T-cell (primary cell): ENCODE measurements around the gene SHLD2. TPM values are rescaled to one million over a fixed set of nuclear protein-coding genes. Genes with fewer than 3 reads are reported as not detected.
"Not testable (repeated sequence)": the region's sequence is repeated elsewhere in the genome, so short reads cannot be mapped to it uniquely, and the experiment has no call there.

Experiments
- ATAC-seq, 4 experiments: fragments of 200-7000 bp in 3 of 4; fragments of 150-1000 bp in 1 of 4; cut with Tn5 transposase; replicated peaks in 1 of 4; 1 replicate in 3 of 4; 2 replicates in 1 of 4; pipeline ENCODE4 v1.10.0; 2021; ENCODE audit warnings: moderate library complexity in 3 of 4, mild to moderate bottlenecking in 2 of 4, moderate number of reproducible peaks in 1 of 4
- CTCF ChIA-PET, 2 donors: fragments of 300-600 bp; sonication (Branson Sonifier 250); formaldehyde crosslinking; loops; one replicate each; lab custom pipeline; 2022; ENCODE audit warnings: antibody characterized with exemption in 2 of 2; lab: Charles Lee
- POLR2A ChIA-PET, 2 donors: fragments of 300-600 bp; sonication (Branson Sonifier 250); formaldehyde crosslinking; loops; one replicate each; lab custom pipeline; 2022; ENCODE audit warnings: antibody characterized with exemption in 2 of 2; lab: Charles Lee
- DNase-seq, 35 experiments: peaks; one replicate each; pipeline versions ENCODE4 v3.0.0 to v3.0.0-alpha.2; 2013 to 2023
- H3K27ac ChIP-seq: one replicate; pipeline ENCODE4 v1.5.1; 2013; ENCODE audit warnings: low read length
- H3K27me3 ChIP-seq, 2 experiments: replicated peaks in 1 of 2; 1 replicate in 1 of 2; 2 replicates in 1 of 2; pipeline versions ENCODE4 v1.6.1 to v1.7.0; 2013; ENCODE audit warnings: low read length in 1 of 2, mixed read lengths in 1 of 2; ENCODE audit not compliant: control insufficient read depth in 2 of 2, insufficient read depth in 2 of 2; ENCODE audit errors: extremely low read depth in 1 of 2
- H3K36me3 ChIP-seq, 2 donors: 1 replicate in 1 of 2; 2 replicates in 1 of 2; pipeline versions ENCODE4 v1.6.1 to v1.7.0; 2013; ENCODE audit warnings: low read length in 1 of 2; ENCODE audit not compliant: control insufficient read depth in 2 of 2, insufficient read depth in 1 of 2; ENCODE audit errors: extremely low read depth in 1 of 2
- H3K4me1 ChIP-seq, 2 experiments: 1 replicate in 1 of 2; 2 replicates in 1 of 2; pipeline versions ENCODE4 v1.6.1 to v1.7.0; 2013; ENCODE audit warnings: low read length in 2 of 2, mixed read lengths in 1 of 2; ENCODE audit not compliant: insufficient read depth in 2 of 2, control insufficient read depth in 1 of 2; ENCODE audit errors: extremely low read depth in 1 of 2
- H3K4me3 ChIP-seq, 2 donors: 1 replicate in 1 of 2; 2 replicates in 1 of 2; pipeline versions ENCODE4 v1.5.1 to v1.7.0; 2013; ENCODE audit warnings: mild to moderate bottlenecking in 2 of 2, low read length in 1 of 2, moderate library complexity in 1 of 2; ENCODE audit not compliant: control insufficient read depth in 1 of 2; ENCODE audit errors: extremely low read depth in 1 of 2
- H3K9me3 ChIP-seq: 2 replicates; pipeline ENCODE4 v1.7.0; 2013
- H3K27ac Mint-ChIP-seq, 2 donors: one replicate each; pipeline ENCODE4 v1.8.0; 2020 to 2021; ENCODE audit warnings: mild to moderate bottlenecking in 2 of 2, mixed read lengths in 2 of 2
- H3K27me3 Mint-ChIP-seq, 2 donors: one replicate each; pipeline ENCODE4 v1.8.0; 2021 to 2022; ENCODE audit warnings: mixed read lengths in 2 of 2
- H3K36me3 Mint-ChIP-seq: one replicate; pipeline ENCODE4 v1.8.0; 2021; ENCODE audit warnings: mixed read lengths
- H3K4me1 Mint-ChIP-seq, 3 donors: one replicate each; pipeline ENCODE4 v1.8.0; 2020 to 2022; ENCODE audit warnings: mixed read lengths in 3 of 3, mild to moderate bottlenecking in 1 of 3
- H3K4me3 Mint-ChIP-seq, 3 donors: one replicate each; pipeline ENCODE4 v1.8.0; 2020 to 2022; ENCODE audit warnings: mild to moderate bottlenecking in 3 of 3, mixed read lengths in 3 of 3, moderate library complexity in 3 of 3
- H3K9me3 Mint-ChIP-seq, 3 donors: one replicate each; pipeline ENCODE4 v1.8.0; 2020 to 2022; ENCODE audit warnings: mixed read lengths in 3 of 3
- WGBS: methylation state at CpG from one replicate; pipeline ENCODE4 v1.1.5; 2013; ENCODE audit warnings: missing lambda C conversion rate; ENCODE audit not compliant: insufficient coverage; 5-methylcytosine and 5-hydroxymethylcytosine counted together
- total RNA-seq, 35 experiments: library from RNA in 6 of 35; stranded (reverse) in 6 of 35; fragments of 120-200 nt in 1 of 35; gene quantifications; one replicate each; pipeline versions ENCODE4 v1.2.1 to v1.2.4 and lab custom pipeline; 2013 to 2026

SHLD2 gene
- total RNA-seq, 5 donors from 2014 or later (not counting 1 experiment from before 2014, with no cell fraction given), result 20.9 to 29.3 (median 22.1) TPM

DNA sequence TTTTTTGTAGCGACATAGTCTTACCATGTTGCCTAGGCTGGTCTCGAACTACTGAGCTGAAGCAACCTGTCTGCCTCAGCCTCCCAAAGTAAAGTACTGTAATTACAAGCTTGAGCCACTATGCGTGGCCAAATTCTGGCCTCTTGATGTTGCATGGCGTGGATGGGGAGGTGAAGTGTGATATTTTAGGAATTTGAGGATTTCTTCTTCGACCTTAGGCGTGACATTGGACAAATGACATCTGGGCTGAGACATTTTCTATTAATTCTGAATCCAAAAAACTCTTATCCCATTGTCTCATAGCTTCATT, 48.1 kb downstream of the SHLD2 start:
- H3K4me3 ChIP-seq, H3K27me3 Mint-ChIP-seq, H3K4me3 Mint-ChIP-seq, H3K27me3 ChIP-seq, ATAC-seq, DNase-seq, POLR2A ChIA-PET, H3K36me3 Mint-ChIP-seq, H3K27ac Mint-ChIP-seq, H3K36me3 ChIP-seq, H3K27ac ChIP-seq, H3K9me3 Mint-ChIP-seq, CTCF ChIA-PET, H3K4me1 Mint-ChIP-seq, H3K4me1 ChIP-seq, H3K9me3 ChIP-seq: not testable (repeated sequence)
- 100% methylated on average over 1 of the region's 6 CpGs for WGBS

DNA sequence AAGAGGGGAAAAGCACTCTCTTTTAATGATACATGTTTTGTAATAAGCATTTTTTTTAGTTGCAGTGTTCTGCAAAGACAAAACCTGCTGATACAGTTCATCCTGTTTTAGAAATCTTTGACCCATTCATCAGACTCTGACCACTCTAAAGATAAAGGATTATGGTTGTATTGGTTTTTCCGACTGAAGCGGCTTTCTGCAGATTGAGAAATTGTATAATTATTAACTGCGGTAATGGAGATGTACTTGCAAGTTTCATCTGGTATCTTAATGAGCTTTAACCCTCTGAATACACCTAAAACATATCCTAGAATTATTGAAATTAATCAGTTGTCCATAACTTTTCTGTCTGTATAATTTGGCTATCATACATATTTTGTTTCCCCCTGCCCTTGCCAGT, 50.6 kb downstream of the SHLD2 start:
- H3K4me1 ChIP-seq, ATAC-seq, H3K4me3 ChIP-seq, H3K27me3 Mint-ChIP-seq, H3K4me1 Mint-ChIP-seq, H3K27ac Mint-ChIP-seq, H3K9me3 ChIP-seq, H3K4me3 Mint-ChIP-seq, POLR2A ChIA-PET, H3K9me3 Mint-ChIP-seq, H3K36me3 ChIP-seq, H3K27me3 ChIP-seq, CTCF ChIA-PET, DNase-seq, H3K27ac ChIP-seq, H3K36me3 Mint-ChIP-seq: not testable (repeated sequence)
- WGBS, result no CpG with 5 or more reads among the region's 3 CpGs

DNA sequence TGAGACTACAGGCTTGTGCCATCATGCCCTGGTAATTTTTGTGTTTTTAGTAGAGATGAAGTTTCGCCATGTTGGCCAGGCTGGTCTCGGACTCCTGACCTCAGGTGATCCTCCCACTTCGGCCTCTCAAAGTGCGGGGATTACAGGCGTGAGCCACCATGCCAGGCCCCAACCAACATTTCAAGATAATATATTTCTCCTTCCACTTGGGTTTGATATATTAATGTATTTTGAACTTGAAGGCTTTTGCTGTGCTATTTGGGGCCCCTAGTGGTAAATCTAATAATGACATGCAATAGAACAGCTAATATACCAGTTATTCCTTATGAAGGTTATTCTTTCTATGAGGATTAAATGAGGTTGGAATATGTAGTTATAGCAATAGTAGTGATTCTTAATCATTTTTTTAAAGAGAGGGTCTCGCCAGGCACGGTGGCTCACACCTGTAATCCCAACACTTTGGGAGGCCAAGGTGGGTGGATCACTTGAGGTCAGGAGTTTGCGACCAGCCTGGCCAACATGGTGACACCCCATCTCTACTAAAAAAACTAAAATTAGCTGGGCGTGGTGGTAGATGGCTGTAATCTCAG, 54.1 kb downstream of the SHLD2 start:
- H3K27ac Mint-ChIP-seq, H3K36me3 Mint-ChIP-seq, H3K4me3 Mint-ChIP-seq, H3K27ac ChIP-seq, H3K27me3 Mint-ChIP-seq, H3K9me3 Mint-ChIP-seq, H3K4me3 ChIP-seq, H3K9me3 ChIP-seq, H3K4me1 ChIP-seq, DNase-seq, H3K36me3 ChIP-seq, H3K4me1 Mint-ChIP-seq, CTCF ChIA-PET, H3K27me3 ChIP-seq, POLR2A ChIA-PET: not testable (repeated sequence)
- no CpG with 5 or more reads among the region's 9 CpGs for WGBS
- peak in 3 of 4 experiments; percentile 38 to 52 (median 47) for ATAC-seq

DNA sequence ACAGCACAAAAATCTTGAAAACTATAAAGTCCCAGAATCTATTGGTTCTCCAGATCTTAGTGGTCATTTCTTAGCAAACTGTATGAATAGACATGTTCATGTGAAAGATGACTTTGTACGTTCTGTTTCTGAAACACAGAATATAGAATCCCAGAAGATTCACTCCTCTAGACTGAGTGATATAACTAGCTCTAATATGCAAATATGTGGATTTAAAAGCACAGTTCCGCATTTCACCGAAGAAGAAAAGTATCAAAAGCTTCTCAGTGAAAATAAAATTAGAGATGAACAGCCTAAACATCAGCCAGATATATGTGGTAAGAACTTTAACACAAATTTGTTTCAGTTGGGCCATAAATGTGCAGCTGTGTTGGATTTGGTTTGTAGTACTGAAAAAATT, 56.5 kb downstream of the SHLD2 start:
- H3K9me3 ChIP-seq, H3K4me3 Mint-ChIP-seq, H3K4me1 ChIP-seq, H3K36me3 ChIP-seq, H3K4me3 ChIP-seq, H3K9me3 Mint-ChIP-seq, POLR2A ChIA-PET, DNase-seq, ATAC-seq, H3K27me3 Mint-ChIP-seq, H3K27ac Mint-ChIP-seq, H3K36me3 Mint-ChIP-seq, CTCF ChIA-PET, H3K4me1 Mint-ChIP-seq, H3K27ac ChIP-seq, H3K27me3 ChIP-seq: not testable (repeated sequence)
- WGBS, result no CpG with 5 or more reads among the region's 3 CpGs

DNA sequence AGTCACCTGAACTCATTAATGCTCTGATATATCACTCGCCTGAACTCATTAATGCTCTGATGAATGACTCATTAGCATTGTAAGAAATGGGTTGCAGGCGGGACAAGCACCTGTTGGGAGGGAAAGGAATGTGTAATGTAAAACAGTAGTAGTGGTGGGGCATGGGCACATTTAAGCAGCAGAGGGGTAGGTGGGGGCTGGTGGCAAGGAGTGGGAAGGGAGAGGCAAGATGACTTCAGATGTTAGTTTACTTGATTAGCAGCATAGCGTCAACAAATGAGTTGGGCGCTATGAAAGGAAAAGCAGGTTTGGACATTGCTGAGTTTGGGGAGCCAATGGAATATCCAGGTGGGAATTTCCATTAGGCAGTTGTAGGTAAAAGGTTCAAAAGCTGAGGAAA, 61.8 kb downstream of the SHLD2 start:
- H3K27me3 Mint-ChIP-seq, H3K9me3 ChIP-seq, ATAC-seq, H3K27ac ChIP-seq, H3K27me3 ChIP-seq, H3K4me3 ChIP-seq, H3K4me1 Mint-ChIP-seq, H3K36me3 ChIP-seq, H3K9me3 Mint-ChIP-seq, CTCF ChIA-PET, H3K27ac Mint-ChIP-seq, DNase-seq, POLR2A ChIA-PET, H3K4me3 Mint-ChIP-seq, H3K4me1 ChIP-seq: not testable (repeated sequence)
- H3K36me3 Mint-ChIP-seq, result peaks cover 14% of the 10 kb centered on the region
- 100% methylated on average over 3 of the region's 4 CpGs for WGBS

DNA sequence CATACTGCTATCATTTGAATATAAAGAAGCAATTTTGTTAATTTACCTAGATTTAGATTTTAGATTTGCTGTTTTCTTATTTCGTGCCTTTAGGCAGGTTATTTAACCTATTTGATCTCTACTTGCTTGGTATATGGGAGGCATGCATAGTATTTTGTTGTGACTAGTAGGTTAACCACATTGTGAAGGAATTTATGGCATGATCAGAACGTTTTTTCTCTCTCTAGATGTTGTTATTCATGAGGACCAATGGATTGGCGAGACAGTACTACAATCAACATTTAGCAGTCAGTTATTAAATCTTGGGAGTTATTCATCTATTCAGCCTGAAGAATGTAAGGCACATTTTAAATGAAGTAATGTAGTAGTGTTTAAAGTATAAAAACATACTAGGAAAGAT, 62.8 kb downstream of the SHLD2 start:
- H3K27me3 ChIP-seq, H3K9me3 Mint-ChIP-seq, H3K4me3 Mint-ChIP-seq, ATAC-seq, H3K27ac Mint-ChIP-seq, H3K4me1 ChIP-seq, H3K9me3 ChIP-seq, H3K4me1 Mint-ChIP-seq, DNase-seq, H3K27ac ChIP-seq, CTCF ChIA-PET, POLR2A ChIA-PET, H3K27me3 Mint-ChIP-seq, H3K36me3 ChIP-seq, H3K4me3 ChIP-seq: not testable (repeated sequence)
- peaks cover 14% of the 10 kb centered on the region for H3K36me3 Mint-ChIP-seq
- WGBS, result no CpG with 5 or more reads among the region's 3 CpGs

DNA sequence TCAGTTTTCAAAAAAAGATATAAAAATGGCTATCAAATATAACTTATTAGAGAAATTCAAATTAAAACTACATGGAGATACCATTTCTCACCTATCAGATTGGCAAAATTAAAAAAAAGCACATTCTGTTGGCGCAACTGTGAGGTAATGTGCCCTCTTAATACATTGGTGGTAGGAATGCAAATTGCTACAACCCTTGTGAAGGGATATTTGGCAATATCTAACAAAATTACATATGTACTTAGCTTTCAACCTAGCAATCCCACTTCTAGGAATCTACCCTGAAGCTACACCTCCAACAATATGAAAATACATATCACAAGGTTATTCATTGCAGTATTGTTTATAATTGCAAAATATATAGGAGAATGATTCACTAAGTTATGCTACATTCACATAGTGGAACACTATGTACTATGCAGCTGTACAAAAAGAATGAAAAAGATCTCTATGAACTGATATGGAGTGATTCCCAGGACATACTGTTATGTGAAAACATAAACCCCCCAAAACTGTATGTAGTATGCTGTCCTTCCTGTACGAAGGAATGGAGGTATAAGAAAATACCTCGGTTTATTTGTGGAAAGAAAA, 67.8 kb downstream of the SHLD2 start:
- CTCF ChIA-PET, H3K9me3 ChIP-seq, H3K27me3 Mint-ChIP-seq, H3K4me3 ChIP-seq, H3K27ac Mint-ChIP-seq, POLR2A ChIA-PET, H3K27me3 ChIP-seq, H3K36me3 ChIP-seq, H3K4me1 Mint-ChIP-seq, H3K4me1 ChIP-seq, H3K27ac ChIP-seq, H3K9me3 Mint-ChIP-seq, H3K4me3 Mint-ChIP-seq, ATAC-seq, DNase-seq: not testable (repeated sequence)
- H3K36me3 Mint-ChIP-seq, result peaks cover 14% of the 10 kb centered on the region
- 100% methylated on average over 2 of the region's 3 CpGs for whole genome bisulfite sequencing
